GM04504 (cell line): ENCODE data around the gene LRRC4.
A peak's percentile ranks its signal among the peaks of the same experiment; 100 is the strongest.

ENCODE experiments used
- DNase-seq: peaks from one replicate; pipeline ENCODE4 v3.0.0-alpha.2; 2012; ENCODE audit warnings: low read depth

The LRRC4 gene

DNA sequence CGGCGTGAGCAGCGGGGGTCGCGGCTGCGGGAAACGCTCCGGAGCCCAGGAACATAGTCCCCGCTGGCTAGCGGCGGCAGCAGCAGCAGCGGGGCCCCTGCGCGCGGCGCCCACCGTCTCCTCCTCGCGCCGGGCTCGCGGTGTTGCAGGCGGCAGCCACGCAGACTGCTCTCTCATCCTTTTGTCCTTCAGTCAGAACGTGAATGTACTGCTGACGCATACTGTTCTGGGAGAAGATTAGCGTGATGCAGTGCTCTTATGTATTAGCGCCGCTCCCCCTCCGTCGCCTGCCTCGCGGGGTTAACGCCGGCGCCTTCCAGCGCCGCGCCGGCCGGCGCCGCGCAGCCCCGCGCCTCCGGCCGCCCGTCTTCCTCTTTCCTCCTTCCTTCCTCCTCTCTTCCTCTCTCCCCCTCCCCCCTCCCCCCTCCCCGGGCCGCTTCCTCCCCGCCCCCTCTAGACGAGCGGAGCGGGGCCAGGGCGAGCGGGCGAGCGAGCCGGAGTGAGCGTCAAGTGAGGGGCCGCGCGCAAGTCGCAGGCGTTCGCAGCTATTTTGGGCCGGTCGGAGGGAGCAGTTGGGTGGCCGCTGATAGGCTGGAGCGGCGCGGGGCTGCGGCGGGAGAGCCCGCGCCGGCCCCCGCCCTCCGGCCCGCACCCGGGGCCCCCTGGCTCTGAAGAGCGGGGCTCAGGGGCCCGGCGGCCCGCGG lies 816 bp upstream of the LRRC4 start:
- DNase-seq: peak; percentile 69

DNA sequence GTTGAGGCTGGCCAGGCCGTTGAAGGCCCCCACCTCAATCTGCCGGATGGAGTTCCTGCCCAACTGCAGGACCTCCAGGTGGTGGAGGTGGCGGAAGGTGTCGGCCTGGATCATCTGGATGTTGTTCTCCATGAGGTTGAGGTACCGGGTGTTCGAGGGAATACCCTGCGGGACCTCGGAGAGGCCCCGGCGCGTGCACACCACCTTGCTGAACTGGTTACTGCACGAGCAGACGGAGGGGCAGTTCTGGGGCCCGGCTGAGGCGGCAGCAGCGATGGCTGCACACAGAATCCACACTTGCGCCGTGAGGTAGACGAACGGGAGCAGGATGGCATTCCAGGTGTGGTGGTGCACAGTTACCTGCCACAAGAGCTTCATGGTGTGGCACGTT lies 979 bp downstream of the LRRC4 start:
- no peak for DNase-seq

- DNase-seq: no peak
Measured at GRCh38 chr7:128029405-128029995, 1.7 kb downstream of the LRRC4 start.

DNA sequence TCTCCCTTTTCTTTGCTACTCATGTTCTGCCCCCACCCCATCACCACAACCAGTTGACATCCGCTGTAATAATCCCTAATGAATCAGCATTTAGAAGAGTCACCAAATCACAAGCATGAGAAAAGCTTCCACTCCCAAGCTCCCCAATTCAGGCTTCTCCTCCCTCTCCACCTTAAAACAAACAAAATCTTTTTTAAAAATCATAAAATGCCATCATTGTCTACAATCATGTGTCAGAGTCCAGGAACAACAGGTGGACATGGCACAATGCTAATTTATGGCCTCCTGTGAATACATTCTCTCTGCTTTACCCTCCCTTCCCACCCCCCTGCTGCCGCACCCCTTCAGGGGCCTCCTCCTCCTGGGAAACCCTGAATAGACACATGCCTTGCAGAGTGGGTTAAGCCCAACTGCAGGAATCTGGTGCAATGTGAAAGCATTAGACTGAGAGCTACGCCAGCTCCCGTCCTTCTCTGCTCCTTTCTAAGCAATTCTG lies 3.7 kb downstream of the LRRC4 start:
- DNase-seq: no peak

GRCh38 chr7:128026551-128026950 lies 4.7 kb downstream of the LRRC4 start:
- DNase-seq: no peak

DNA sequence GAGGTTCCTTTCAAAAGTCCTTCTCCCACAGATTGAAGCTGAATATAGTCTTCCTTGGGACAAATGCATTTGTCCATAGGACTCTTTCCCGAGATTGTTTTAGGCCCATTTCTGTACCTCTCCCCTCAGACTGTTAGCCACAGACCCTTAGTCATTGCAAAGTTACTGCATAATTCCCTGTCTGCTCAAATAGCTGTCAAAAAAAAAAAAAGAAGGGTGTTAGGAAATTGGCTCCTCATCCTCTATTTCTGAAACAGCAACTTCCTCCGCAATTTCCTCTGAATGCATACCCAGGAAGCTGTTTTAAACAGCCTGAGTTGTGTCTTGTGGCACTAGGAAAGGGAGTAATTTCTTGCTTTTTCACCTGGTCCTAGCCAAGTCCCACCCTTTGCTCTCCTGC lies 5.4 kb downstream of the LRRC4 start:
- DNase-seq: no peak

- DNase-seq: no peak
Measured at GRCh38 chr7:128025380-128025779, 5.9 kb downstream of the LRRC4 start.

DNA sequence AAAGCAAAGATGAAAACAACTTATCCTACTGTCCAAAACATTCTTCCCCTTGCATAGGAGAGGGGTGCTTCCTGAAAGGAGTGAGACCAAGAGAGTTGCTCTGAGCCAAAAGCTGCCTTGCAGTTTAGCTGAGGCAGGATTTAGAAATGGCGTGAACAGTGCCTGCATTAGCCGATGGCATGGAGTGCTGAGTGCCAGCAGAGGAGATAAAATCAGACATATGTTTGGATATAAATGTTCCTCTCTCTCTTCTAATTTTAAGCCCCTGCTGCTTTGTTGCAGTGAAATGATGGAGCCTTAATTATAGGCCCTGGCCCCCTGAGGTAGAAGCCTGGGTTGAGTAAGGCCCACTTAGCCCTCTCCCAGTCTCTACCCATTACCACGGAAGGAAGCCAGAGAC lies 7.1 kb downstream of the LRRC4 start:
- DNase-seq: no peak

- peak; percentile 32 for DNase-seq
Measured at GRCh38 chr7:128022631-128023532, 8.4 kb downstream of the LRRC4 start.

GRCh38 chr7:128021366-128021765 lies 9.9 kb downstream of the LRRC4 start:
- DNase-seq: no peak

- DNase-seq: no peak
Measured at GRCh38 chr7:128020159-128020558, 11.1 kb downstream of the LRRC4 start.

DNA sequence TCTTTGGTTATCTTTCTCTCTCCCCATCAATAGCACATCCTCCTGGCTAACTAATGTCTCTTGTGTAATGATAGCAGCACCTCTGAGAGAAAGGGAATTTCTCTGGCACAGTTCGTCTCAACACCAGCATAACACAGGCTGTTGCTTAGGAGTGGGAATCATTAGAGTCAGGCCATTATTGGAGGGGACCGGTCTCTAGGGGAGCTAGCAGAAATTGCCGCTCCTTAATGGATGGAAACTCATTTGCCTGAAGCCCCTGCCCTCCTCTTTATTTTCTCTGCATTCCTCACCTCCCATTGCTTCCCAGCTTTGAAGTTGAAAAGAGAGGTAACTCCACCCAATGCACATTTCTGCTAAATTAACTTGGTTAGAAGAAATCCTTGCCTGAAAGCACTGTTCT lies 11.9 kb downstream of the LRRC4 start:
- no peak for DNase-seq

GRCh38 chr7:128017862-128018845 lies 13.1 kb downstream of the LRRC4 start:
- DNase-seq: no peak

DNA sequence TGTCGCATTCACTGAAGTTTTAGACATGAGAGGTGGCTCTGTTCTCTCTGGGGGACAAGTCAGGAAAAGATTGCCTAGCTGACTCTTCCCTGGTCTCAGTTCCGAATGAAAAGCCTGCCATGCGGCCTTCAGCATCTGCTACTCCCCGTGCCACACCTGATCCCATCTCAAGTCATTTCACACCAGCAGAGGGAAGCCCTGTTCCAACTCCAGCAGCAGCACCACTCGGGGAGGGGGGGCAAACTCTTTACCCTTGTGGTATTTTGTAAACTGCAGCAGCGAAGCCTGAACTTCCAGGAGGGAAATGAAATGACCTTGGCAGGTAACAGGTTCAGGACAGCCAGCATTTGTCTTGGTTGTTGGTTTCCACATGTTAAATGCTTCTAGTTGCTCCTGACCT lies 13.8 kb downstream of the LRRC4 start:
- no peak for DNase-seq

DNA sequence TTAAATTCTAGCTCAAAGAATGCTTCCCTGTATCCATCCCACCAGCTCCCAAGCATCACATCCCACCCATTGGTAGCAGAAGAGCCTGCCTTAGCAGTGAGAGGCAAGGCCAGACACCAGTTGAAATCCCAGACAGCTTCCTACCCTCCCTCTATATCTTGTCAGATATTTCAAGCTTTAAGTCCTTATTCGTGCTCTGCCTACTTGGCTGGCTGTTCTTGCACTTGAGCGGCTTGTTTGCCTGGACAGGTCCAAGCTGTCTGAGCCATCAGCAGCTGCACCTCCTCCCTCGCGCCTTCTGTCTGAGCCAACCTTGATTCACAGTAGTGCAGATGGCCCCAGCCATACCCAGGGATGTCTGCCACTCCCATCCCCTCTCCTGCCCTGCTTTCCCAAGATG lies 16.4 kb downstream of the LRRC4 start:
- DNase-seq: no peak

- DNase-seq: no peak
Measured at GRCh38 chr7:128011131-128011661, 20.0 kb downstream of the LRRC4 start.

DNA sequence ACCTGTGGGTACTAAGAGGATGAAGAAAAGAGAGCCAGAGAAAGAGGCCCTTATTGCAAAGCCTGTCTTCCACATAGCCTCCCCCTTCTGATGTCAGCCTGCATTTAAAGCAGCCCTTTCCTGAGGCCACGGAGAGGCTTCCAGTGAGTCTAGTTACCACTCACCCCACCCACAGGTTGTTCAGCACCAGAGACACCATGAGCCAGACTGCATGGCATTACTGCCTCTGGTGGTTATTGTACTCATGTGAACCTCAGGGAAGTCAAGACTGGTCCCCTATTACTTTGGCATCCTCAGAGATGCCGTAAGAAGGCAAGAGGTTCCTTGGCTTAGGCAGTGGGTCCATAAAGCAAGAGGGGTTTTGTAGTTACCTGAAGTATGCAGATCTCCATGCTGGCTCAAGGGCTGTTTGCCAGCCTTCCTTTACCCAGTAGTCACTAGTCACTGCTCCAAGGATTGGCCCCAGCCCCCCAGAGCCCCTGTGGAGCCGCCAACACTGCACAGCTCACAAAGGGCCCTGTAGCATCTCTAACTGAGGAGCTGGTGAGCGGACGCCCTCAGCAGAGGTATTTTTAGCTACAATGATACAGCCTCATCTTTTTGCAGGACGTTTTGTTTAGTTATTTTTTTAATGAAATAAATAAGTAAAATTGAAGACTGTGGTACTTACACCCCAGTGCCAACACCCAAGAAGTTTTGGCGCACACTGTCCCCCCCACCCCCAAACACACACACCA lies 20.7 kb downstream of the LRRC4 start:
- DNase-seq: no peak

- no peak for DNase-seq
Measured at GRCh38 chr7:128008744-128009143, 22.5 kb downstream of the LRRC4 start.

- DNase-seq: no peak
Measured at GRCh38 chr7:128008141-128008540, 23.1 kb downstream of the LRRC4 start.

- DNase-seq: no peak
Measured at GRCh38 chr7:128007303-128007680, 23.9 kb downstream of the LRRC4 start.
